Thyroid gland (tissue), 4 donors: ENCODE results near the gene KANSL2. TPM values are rescaled to one million over a fixed set of nuclear protein-coding genes. Genes with fewer than 3 reads are reported as not detected.

Source experiments
- DNase-seq, 2 donors: peaks; one replicate each; pipeline ENCODE4 v3.0.0-alpha.2; 2019
- H3K27ac ChIP-seq, 3 donors: fragments of 200-600 bp; sonication (generic); 1 replicate in 2 of 3; 2 replicates in 1 of 3; pipeline ENCODE4 v1.5.1; 2016 to 2019; ENCODE audit warnings: mild to moderate bottlenecking in 1 of 3, moderate library complexity in 1 of 3
- H3K27me3 ChIP-seq: fragments of 200-600 bp; sonication (generic); one replicate; pipeline ENCODE4 v1.5.1; 2019
- H3K36me3 ChIP-seq, 2 donors: fragments of 200-600 bp; sonication (generic); one replicate each; pipeline ENCODE4 v1.5.1; 2016 to 2019
- H3K4me1 ChIP-seq, 2 donors: fragments of 200-600 bp; sonication (generic); one replicate each; pipeline ENCODE4 v1.5.1; 2017 to 2019
- H3K4me3 ChIP-seq, 3 donors: fragments of 200-600 bp; sonication (generic); replicated peaks in 1 of 3; 1 replicate in 2 of 3; 2 replicates in 1 of 3; pipeline ENCODE4 v1.5.1; 2016; ENCODE audit warnings: mild to moderate bottlenecking in 1 of 3
- H3K9me3 ChIP-seq: fragments of 200-600 bp; sonication (generic); one replicate; pipeline ENCODE4 v1.5.1; 2017
- POLR2A ChIP-seq, 2 donors: fragments of 450-650 bp; IDR thresholded peaks; one replicate each; pipeline ENCODE4 v1.6.1; 2017; ENCODE audit warnings: antibody characterized with exemption in 2 of 2, mild to moderate bottlenecking in 2 of 2, moderate library complexity in 1 of 2
- WGBS, 2 donors: methylation state at CpG; one replicate each; pipeline ENCODE4 v1.1.5; 2017; 5-methylcytosine and 5-hydroxymethylcytosine counted together
- intact Hi-C: fragments of 100-400 bp; cut with DNase I; formaldehyde crosslinking; loops from one replicate; pipeline ENCODE4 v1.15.1; 2023
- total RNA-seq, 4 donors: library from RNA; depleted of rRNA; stranded (reverse); fragments of >200 nt; gene quantifications; one replicate each; pipeline ENCODE4 v1.2.3, GENCODE V29; 2016
- TF ChIP-seq, protein P1 (sequence below), 6 experiments: fragments of 200-600 bp in 3 of 6; fragments of 450-650 bp in 3 of 6; sonication (generic) in 3 of 6; IDR thresholded peaks; one replicate each; pipeline ENCODE4 v1.5.1; 2016 to 2019; ENCODE audit warnings: antibody characterized with exemption in 6 of 6, mild to moderate bottlenecking in 2 of 6, inconsistent platforms in 1 of 6, moderate library complexity in 1 of 6

KANSL2 gene
- total RNA-seq, 4 donors from 2014 or later: 31.8 to 64.7 (median 45.4) TPM

DNA sequence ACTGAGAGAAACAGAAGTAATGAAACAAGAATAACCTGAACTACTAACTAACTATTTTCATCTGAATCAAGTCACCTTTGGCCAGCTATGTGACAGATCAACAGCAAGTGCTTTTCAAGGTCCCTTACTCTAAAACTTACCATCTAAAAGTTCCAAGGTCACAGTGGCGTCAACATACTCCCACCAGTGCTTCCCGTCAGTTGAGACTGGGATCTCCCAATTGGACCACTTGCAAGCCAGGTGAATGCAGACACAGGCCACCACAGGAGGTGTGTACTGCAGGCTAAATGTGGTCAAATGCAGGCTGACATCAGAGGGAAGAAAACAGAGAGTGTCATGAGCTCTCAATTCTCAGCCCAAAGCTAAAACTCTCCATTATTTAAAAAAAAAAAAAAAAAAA, 13.8 kb upstream of the KANSL2 start:
- Histone ChIP-seq H3K36me3 (peaks cover 36 to 53% of the 10 kb centered on the region in 2 donors), H3K27ac (no peak overlapping the region), H3K4me3 (no peak overlapping the region), H3K9me3 (no peaks in the 10 kb centered on the region), H3K4me1 (no peaks in the 10 kb centered on the region), H3K27me3 (no peaks in the 10 kb centered on the region)
- WGBS, 2 donors: 88 to 100% methylated on average over 2 of the region's 2 CpGs
- TF ChIP-seq, protein P1, sequence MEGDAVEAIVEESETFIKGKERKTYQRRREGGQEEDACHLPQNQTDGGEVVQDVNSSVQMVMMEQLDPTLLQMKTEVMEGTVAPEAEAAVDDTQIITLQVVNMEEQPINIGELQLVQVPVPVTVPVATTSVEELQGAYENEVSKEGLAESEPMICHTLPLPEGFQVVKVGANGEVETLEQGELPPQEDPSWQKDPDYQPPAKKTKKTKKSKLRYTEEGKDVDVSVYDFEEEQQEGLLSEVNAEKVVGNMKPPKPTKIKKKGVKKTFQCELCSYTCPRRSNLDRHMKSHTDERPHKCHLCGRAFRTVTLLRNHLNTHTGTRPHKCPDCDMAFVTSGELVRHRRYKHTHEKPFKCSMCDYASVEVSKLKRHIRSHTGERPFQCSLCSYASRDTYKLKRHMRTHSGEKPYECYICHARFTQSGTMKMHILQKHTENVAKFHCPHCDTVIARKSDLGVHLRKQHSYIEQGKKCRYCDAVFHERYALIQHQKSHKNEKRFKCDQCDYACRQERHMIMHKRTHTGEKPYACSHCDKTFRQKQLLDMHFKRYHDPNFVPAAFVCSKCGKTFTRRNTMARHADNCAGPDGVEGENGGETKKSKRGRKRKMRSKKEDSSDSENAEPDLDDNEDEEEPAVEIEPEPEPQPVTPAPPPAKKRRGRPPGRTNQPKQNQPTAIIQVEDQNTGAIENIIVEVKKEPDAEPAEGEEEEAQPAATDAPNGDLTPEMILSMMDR (IDR thresholded peaks at IDR 0.05): no peak
- no peak for TF ChIP-seq POLR2A (IDR thresholded peaks at IDR 0.05)
- intact Hi-C loops: no loop called here
- no peak for DNase-seq

DNA sequence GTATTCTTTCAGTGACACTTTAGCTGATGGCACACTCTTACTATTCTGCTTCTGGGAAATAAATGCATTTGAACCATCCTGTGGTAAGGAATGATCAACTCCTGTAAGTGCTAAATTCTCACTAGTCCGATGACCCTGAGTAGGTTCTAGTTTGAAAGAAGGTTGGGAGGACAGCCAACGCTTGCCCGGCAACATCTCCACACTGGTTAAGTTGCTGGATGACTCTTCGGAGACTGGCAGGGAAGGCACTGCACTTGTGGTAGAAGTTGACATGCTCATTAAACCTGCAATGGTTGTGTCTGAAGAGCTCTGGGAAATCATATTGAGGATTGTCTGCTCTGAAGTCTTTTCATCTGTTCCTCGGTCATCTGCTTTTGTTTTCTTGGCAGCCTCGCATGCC, 12.0 kb upstream of the KANSL2 start:
- 92 to 93% methylated on average over 6 of the region's 6 CpGs for WGBS, 2 donors
- Histone ChIP-seq H3K36me3 (peaks cover 36 to 53% of the 10 kb centered on the region in 2 donors), H3K27me3 (no peaks in the 10 kb centered on the region), H3K4me3 (no peak overlapping the region), H3K27ac (no peak overlapping the region), H3K4me1 (no peaks in the 10 kb centered on the region), H3K9me3 (no peaks in the 10 kb centered on the region)
- no peak for DNase-seq
- intact Hi-C loops: no loop called here
- TF ChIP-seq, protein P1 (IDR thresholded peaks at IDR 0.05): no peak
- TF ChIP-seq POLR2A (IDR thresholded peaks at IDR 0.05): no peak

DNA sequence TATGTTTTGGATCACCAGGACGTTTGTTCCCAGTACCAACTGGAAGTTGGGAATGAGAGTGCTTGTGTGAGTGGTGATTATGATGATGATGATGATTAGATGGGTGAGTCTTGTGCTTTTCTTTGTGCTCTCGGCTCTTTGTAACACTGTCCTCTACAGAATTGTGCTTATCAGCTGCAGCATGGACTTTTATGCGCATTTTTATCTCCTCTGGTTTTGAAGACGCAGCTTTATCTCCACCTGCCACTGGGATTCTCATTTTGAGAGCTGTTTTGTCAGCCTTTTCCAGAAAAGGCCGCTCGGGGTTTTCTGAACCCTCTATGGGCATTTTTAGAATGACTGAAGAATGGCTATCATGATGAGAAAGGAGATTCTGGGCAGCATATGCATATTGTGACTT, 11.5 kb upstream of the KANSL2 start:
- Histone ChIP-seq H3K27me3 (no peaks in the 10 kb centered on the region), H3K36me3 (peaks cover 37 to 50% of the 10 kb centered on the region in 2 donors), H3K4me3 (no peak overlapping the region), H3K9me3 (no peaks in the 10 kb centered on the region), H3K27ac (no peak overlapping the region), H3K4me1 (no peaks in the 10 kb centered on the region)
- WGBS, 2 donors: 95 to 96% methylated on average over 6 of the region's 6 CpGs
- intact Hi-C loops: no loop called here
- no peak for DNase-seq
- TF ChIP-seq POLR2A (IDR thresholded peaks at IDR 0.05): no peak
- TF ChIP-seq, protein P1 (IDR thresholded peaks at IDR 0.05): no peak

DNA sequence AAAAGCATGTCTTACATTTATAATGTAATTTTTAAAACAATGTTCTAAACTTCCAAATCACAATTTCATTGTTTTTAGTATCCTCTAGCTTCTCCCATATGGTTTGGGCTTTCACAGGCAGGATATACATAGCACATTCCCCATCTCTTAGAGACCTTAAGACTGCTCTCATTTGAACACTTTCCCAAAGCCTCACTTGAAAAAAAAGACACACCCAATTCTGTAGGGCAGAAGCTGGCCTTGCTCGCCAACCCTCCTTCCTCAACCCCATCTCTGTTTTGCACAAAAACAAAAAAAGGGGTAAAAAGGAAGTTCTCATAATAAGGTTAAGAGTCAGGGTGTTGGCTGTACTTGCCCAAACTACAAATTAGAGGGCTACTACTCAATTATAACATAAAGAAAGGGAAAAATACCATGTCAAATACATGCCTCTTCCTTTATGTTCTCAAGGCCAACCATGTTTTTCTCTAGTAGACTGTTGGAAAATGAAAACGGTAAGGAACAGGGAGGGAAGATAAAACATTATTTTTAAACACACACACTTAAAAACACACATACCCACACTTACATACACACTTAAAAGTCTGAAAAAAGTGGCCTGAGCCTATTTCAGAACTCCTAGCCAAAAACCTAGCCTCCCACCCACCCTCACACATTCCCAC, 9.9 kb upstream of the KANSL2 start:
- H3K27ac ChIP-seq: no peak overlapping the region
- peaks cover 37 to 44% of the 10 kb centered on the region in 2 donors for H3K36me3 ChIP-seq
- H3K4me1 ChIP-seq: no peaks in the 10 kb centered on the region
- TF ChIP-seq, protein P1 (IDR thresholded peaks at IDR 0.05): no peak
- TF ChIP-seq POLR2A (IDR thresholded peaks at IDR 0.05): no peak
- intact Hi-C loops: no loop called here
- DNase-seq: no peak
- H3K9me3 ChIP-seq: no peaks in the 10 kb centered on the region
- 58 to 59% methylated on average over 2 of the region's 2 CpGs for WGBS, 2 donors
- no peaks in the 10 kb centered on the region for H3K27me3 ChIP-seq
- no peak overlapping the region for H3K4me3 ChIP-seq

DNA sequence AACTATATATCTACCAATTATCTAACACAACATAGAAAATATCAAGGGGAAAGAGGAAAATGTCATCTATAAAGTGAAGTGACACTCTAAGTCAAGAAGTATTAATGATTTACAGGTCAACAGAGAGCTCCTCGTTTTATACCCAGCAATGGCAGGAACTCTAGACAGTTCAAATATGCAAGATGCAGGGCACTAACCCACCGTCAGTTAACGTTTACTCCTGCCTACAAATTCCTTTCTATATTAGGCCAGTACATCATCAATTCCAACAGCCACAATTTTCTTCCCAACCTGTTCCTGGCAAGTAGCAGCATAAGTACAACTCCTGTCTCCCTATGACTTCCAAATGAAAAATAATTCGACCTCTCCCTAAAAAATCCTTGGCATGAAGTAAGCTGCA, 9.0 kb upstream of the KANSL2 start:
- Histone ChIP-seq H3K4me1 (no peaks in the 10 kb centered on the region), H3K27me3 (no peaks in the 10 kb centered on the region), H3K36me3 (peaks cover 33 to 40% of the 10 kb centered on the region in 2 donors), H3K4me3 (no peak overlapping the region), H3K27ac (no peak overlapping the region), H3K9me3 (no peaks in the 10 kb centered on the region)
- TF ChIP-seq POLR2A (IDR thresholded peaks at IDR 0.05): no peak
- TF ChIP-seq, protein P1 (IDR thresholded peaks at IDR 0.05): no peak
- intact Hi-C loops: no loop called here
- no peak for DNase-seq
- WGBS, 2 donors: 83 to 86% methylated on average over 4 of the region's 4 CpGs
